ENCODE data around the gene PSEN1.

The PSEN1 gene

DNA sequence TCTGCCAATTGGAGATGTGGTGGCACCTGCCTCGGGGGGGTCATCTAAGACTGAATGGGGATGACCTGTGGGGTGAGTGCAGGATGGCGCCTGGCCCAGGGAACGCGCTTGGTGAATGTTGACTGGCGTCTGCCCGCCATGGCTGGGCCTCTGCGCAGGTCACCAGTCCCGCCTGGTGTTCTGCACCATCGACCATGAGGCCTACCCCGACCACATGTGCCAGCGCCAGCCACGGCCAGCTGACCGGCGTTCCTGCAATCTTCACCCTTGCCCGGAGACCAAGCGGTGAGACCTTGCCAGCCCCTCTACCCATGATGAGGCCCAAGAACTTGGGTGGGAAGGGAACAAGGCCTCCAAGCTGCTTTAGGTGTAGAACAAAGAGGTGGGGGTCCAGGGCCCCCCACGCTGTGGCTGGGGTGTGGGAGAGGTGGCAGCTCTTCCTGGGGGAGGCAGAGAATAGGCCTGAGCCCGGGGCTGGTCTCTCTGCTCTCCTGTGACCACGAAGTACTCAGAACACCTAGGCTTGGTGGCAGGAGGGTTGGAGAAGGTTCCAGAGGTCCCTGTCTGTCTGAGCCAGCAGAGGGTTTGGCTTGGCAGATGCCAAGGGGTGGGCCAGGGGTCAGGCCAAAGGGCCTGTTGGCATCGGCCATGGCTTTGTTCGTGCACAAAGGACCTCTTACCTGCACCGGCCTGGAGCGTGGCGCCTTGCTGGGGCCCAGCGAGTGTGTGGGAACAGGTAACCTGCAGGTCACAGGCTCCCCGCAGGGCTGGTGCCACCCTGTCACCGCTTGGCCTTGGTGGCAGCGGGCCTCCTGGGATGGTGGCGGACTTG lies 116.4 kb downstream of the PSEN1 start:
- WGBS (ENCODE audit: insufficient coverage, insufficient read length): no CpG with 5 or more reads among the region's 29 CpGs
- DNase-seq (ENCODE audit: low read depth, low spot score): no peak
- no peak overlapping the region for H3K27ac ChIP-seq (ENCODE audit: low read length)
- H3K36me3 ChIP-seq (ENCODE audit: control insufficient read depth, insufficient read depth, low read length): no peaks in the 10 kb centered on the region
- no peaks in the 10 kb centered on the region for H3K4me1 ChIP-seq (ENCODE audit: control insufficient read depth, insufficient read depth, low read length)
- H3K4me3 ChIP-seq (ENCODE audit: low read length): no peak overlapping the region
- H3K27me3 ChIP-seq (ENCODE audit: control insufficient read depth, insufficient read depth, low read length): no peaks in the 10 kb centered on the region
- H3K9me3 ChIP-seq (ENCODE audit: control insufficient read depth, insufficient read depth, low read length): no peaks in the 10 kb centered on the region

DNA sequence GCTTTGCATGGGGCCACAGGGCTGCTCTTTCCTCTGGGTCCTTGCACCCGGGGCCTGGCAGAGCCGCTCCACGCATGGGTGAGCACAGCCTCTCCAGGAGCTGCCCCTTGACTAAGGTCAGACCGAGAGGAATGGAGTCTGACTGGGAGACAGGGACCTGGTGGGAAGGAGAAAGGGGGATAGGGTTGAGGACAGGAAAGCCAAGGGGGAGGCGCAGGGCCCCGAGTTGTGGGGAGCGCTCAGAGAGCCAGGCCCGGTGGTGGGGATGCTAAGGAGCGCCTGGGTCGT lies 117.0 kb downstream of the PSEN1 start:
- Histone ChIP-seq H3K36me3 (ENCODE audit: control insufficient read depth, insufficient read depth, low read length) (no peaks in the 10 kb centered on the region), H3K4me1 (ENCODE audit: control insufficient read depth, insufficient read depth, low read length) (no peaks in the 10 kb centered on the region), H3K27ac (ENCODE audit: low read length) (no peak overlapping the region), H3K9me3 (ENCODE audit: control insufficient read depth, insufficient read depth, low read length) (no peaks in the 10 kb centered on the region), H3K4me3 (ENCODE audit: low read length) (no peak overlapping the region), H3K27me3 (ENCODE audit: control insufficient read depth, insufficient read depth, low read length) (no peaks in the 10 kb centered on the region)
- WGBS (ENCODE audit: insufficient coverage, insufficient read length): no CpG with 5 or more reads among the region's 10 CpGs
- DNase-seq (ENCODE audit: low read depth, low spot score): no peak

DNA sequence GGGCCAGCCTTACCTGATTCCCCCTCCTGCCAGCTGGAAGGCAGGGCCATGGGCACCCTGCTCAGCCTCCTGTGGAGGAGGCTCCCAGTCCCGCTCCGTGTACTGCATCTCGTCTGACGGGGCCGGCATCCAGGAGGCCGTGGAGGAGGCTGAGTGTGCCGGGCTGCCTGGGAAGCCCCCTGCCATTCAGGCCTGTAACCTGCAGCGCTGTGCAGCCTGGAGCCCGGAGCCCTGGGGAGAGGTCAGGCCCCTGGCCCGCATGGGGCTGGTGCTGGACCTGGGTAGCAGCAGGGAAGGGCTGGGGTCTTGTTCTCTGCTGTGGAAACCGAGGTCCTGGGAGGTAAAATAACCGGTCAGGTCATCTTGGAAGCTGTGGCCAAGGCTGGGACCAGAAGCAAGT lies 117.4 kb downstream of the PSEN1 start:
- no peaks in the 10 kb centered on the region for H3K4me1 ChIP-seq (ENCODE audit: control insufficient read depth, insufficient read depth, low read length)
- H3K4me3 ChIP-seq (ENCODE audit: low read length): no peak overlapping the region
- no peaks in the 10 kb centered on the region for H3K27me3 ChIP-seq (ENCODE audit: control insufficient read depth, insufficient read depth, low read length)
- no peak for DNase-seq (ENCODE audit: low read depth, low spot score)
- H3K9me3 ChIP-seq (ENCODE audit: control insufficient read depth, insufficient read depth, low read length): no peaks in the 10 kb centered on the region
- H3K27ac ChIP-seq (ENCODE audit: low read length): no peak overlapping the region
- no CpG with 5 or more reads among the region's 12 CpGs for WGBS (ENCODE audit: insufficient coverage, insufficient read length)
- H3K36me3 ChIP-seq (ENCODE audit: control insufficient read depth, insufficient read depth, low read length): no peaks in the 10 kb centered on the region

GRCh38 chr14:73254247-73255004 lies 118.1 kb downstream of the PSEN1 start:
- no peaks in the 10 kb centered on the region for H3K9me3 ChIP-seq (ENCODE audit: control insufficient read depth, insufficient read depth, low read length)

DNA sequence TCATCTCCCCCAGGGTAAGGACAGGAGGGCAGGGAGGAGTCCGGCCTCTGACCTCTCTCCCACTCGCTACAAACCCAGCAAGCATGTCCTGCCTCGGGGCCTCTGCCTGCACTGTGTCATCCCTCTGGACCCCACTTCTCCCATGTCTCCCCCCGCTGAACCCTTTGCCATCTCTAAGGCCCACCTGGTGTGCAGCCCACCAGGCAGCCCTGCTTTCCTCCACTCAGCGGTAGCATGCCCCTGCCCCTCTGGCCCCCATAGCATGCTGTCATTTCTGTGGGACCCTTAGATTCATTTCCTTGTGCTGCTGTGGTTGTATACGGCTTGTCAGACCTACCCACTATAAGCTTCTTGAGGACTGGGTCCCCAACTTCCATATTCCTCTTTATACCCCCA lies 118.7 kb downstream of the PSEN1 start:
- WGBS (ENCODE audit: insufficient coverage, insufficient read length): no CpG with 5 or more reads among the region's 6 CpGs
- DNase-seq (ENCODE audit: low read depth, low spot score): no peak
- no peaks in the 10 kb centered on the region for H3K9me3 ChIP-seq (ENCODE audit: control insufficient read depth, insufficient read depth, low read length)
- no peaks in the 10 kb centered on the region for H3K27me3 ChIP-seq (ENCODE audit: control insufficient read depth, insufficient read depth, low read length)
- H3K27ac ChIP-seq (ENCODE audit: low read length): no peak overlapping the region
- no peaks in the 10 kb centered on the region for H3K4me1 ChIP-seq (ENCODE audit: control insufficient read depth, insufficient read depth, low read length)
- no peak overlapping the region for H3K4me3 ChIP-seq (ENCODE audit: low read length)
- no peaks in the 10 kb centered on the region for H3K36me3 ChIP-seq (ENCODE audit: control insufficient read depth, insufficient read depth, low read length)

More at GRCh38 chr14:73254247-73255004, 118.1 kb downstream of the PSEN1 start:
- H3K4me3 ChIP-seq (ENCODE audit: low read length): no peak overlapping the region
- H3K27ac ChIP-seq (ENCODE audit: low read length): no peak overlapping the region
- WGBS (ENCODE audit: insufficient coverage, insufficient read length): no CpG with 5 or more reads among the region's 28 CpGs
- H3K4me1 ChIP-seq (ENCODE audit: control insufficient read depth, insufficient read depth, low read length): no peaks in the 10 kb centered on the region
- no peaks in the 10 kb centered on the region for H3K36me3 ChIP-seq (ENCODE audit: control insufficient read depth, insufficient read depth, low read length)
- no peak for DNase-seq (ENCODE audit: low read depth, low spot score)
- H3K27me3 ChIP-seq (ENCODE audit: control insufficient read depth, insufficient read depth, low read length): no peaks in the 10 kb centered on the region

GRCh38 chr14:73255693-73256225 lies 119.5 kb downstream of the PSEN1 start:
- Histone ChIP-seq H3K27me3 (ENCODE audit: control insufficient read depth, insufficient read depth, low read length) (no peaks in the 10 kb centered on the region), H3K27ac (ENCODE audit: low read length) (no peak overlapping the region), H3K9me3 (ENCODE audit: control insufficient read depth, insufficient read depth, low read length) (no peaks in the 10 kb centered on the region), H3K4me3 (ENCODE audit: low read length) (no peak overlapping the region), H3K36me3 (ENCODE audit: control insufficient read depth, insufficient read depth, low read length) (no peaks in the 10 kb centered on the region), H3K4me1 (ENCODE audit: control insufficient read depth, insufficient read depth, low read length) (no peaks in the 10 kb centered on the region)
- no CpG with 5 or more reads among the region's 9 CpGs for WGBS (ENCODE audit: insufficient coverage, insufficient read length)
- no peak for DNase-seq (ENCODE audit: low read depth, low spot score)

DNA sequence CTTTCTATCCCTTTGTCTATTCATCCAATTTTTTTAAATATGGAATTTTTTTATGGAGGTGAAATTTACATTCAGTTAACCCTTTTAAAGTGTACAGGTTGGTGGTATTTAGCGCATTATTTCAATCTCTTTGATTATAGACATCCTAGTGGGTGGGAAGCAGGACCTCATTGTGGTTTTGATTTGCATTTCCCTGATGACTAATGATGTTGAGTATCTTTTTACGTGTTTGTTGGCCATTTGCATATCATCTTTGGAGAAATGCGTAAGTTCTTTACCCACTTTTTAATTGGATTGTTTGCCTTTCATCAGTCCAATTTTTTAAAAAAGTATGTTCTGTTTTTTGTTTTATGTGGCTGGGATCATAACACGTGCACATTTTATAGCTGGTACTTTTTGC lies 121.8 kb downstream of the PSEN1 start:
- no peaks in the 10 kb centered on the region for H3K4me1 ChIP-seq (ENCODE audit: control insufficient read depth, insufficient read depth, low read length)
- no CpG with 5 or more reads among the region's 4 CpGs for WGBS (ENCODE audit: insufficient coverage, insufficient read length)
- H3K27me3 ChIP-seq (ENCODE audit: control insufficient read depth, insufficient read depth, low read length): no peaks in the 10 kb centered on the region
- no peak for DNase-seq (ENCODE audit: low read depth, low spot score)
- H3K27ac ChIP-seq (ENCODE audit: low read length): no peak overlapping the region
- H3K9me3 ChIP-seq (ENCODE audit: control insufficient read depth, insufficient read depth, low read length): no peaks in the 10 kb centered on the region
- H3K4me3 ChIP-seq (ENCODE audit: low read length): no peak overlapping the region
- H3K36me3 ChIP-seq (ENCODE audit: control insufficient read depth, insufficient read depth, low read length): no peaks in the 10 kb centered on the region

GRCh38 chr14:73258845-73259611 lies 122.7 kb downstream of the PSEN1 start:
- H3K27me3 ChIP-seq (ENCODE audit: control insufficient read depth, insufficient read depth, low read length): no peaks in the 10 kb centered on the region
- H3K4me3 ChIP-seq (ENCODE audit: low read length): no peak overlapping the region
- no peak for DNase-seq (ENCODE audit: low read depth, low spot score)
- H3K4me1 ChIP-seq (ENCODE audit: control insufficient read depth, insufficient read depth, low read length): no peaks in the 10 kb centered on the region
- no CpG with 5 or more reads among the region's 20 CpGs for WGBS (ENCODE audit: insufficient coverage, insufficient read length)
- H3K9me3 ChIP-seq (ENCODE audit: control insufficient read depth, insufficient read depth, low read length): no peaks in the 10 kb centered on the region
- no peaks in the 10 kb centered on the region for H3K36me3 ChIP-seq (ENCODE audit: control insufficient read depth, insufficient read depth, low read length)
- no peak overlapping the region for H3K27ac ChIP-seq (ENCODE audit: low read length)

- no CpG with 5 or more reads among the region's 9 CpGs for WGBS (ENCODE audit: insufficient coverage, insufficient read length)
- no peak for DNase-seq (ENCODE audit: low read depth, low spot score)
- Histone ChIP-seq H3K9me3 (ENCODE audit: control insufficient read depth, insufficient read depth, low read length) (no peaks in the 10 kb centered on the region), H3K36me3 (ENCODE audit: control insufficient read depth, insufficient read depth, low read length) (no peaks in the 10 kb centered on the region), H3K27me3 (ENCODE audit: control insufficient read depth, insufficient read depth, low read length) (no peaks in the 10 kb centered on the region), H3K27ac (ENCODE audit: low read length) (no peak overlapping the region), H3K4me3 (ENCODE audit: low read length) (no peak overlapping the region), H3K4me1 (ENCODE audit: control insufficient read depth, insufficient read depth, low read length) (no peaks in the 10 kb centered on the region)
Observed at GRCh38 chr14:73259837-73260236, 123.5 kb downstream of the PSEN1 start.

DNA sequence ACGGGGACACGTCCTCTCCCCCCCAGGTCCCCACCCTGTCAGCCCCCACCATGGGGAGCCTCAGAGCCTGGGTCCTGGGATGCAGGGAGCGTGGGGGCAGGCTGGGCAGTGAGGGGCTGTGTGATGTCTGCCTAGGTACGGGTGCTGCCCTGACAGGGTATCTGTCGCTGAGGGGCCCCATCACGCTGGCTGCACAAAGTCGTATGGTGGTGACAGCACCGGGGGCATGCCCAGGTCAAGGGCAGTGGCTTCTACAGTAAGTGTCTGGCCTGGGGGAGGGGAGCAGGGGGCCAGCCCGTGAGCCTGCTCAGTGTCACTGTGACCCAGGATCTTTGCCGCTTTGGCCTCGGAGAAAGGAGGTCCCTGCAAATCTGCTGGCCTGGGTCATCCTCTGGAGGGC lies 124.3 kb downstream of the PSEN1 start:
- Histone ChIP-seq H3K27ac (ENCODE audit: low read length) (no peak overlapping the region), H3K9me3 (ENCODE audit: control insufficient read depth, insufficient read depth, low read length) (no peaks in the 10 kb centered on the region), H3K4me3 (ENCODE audit: low read length) (no peak overlapping the region), H3K4me1 (ENCODE audit: control insufficient read depth, insufficient read depth, low read length) (no peaks in the 10 kb centered on the region), H3K27me3 (ENCODE audit: control insufficient read depth, insufficient read depth, low read length) (no peaks in the 10 kb centered on the region), H3K36me3 (ENCODE audit: control insufficient read depth, insufficient read depth, low read length) (no peaks in the 10 kb centered on the region)
- DNase-seq (ENCODE audit: low read depth, low spot score): no peak
- no CpG with 5 or more reads among the region's 11 CpGs for WGBS (ENCODE audit: insufficient coverage, insufficient read length)

Measured in iPS DF 6.9 (cell line).